ENCODE measurements around the gene PRUNE1.

DNA sequence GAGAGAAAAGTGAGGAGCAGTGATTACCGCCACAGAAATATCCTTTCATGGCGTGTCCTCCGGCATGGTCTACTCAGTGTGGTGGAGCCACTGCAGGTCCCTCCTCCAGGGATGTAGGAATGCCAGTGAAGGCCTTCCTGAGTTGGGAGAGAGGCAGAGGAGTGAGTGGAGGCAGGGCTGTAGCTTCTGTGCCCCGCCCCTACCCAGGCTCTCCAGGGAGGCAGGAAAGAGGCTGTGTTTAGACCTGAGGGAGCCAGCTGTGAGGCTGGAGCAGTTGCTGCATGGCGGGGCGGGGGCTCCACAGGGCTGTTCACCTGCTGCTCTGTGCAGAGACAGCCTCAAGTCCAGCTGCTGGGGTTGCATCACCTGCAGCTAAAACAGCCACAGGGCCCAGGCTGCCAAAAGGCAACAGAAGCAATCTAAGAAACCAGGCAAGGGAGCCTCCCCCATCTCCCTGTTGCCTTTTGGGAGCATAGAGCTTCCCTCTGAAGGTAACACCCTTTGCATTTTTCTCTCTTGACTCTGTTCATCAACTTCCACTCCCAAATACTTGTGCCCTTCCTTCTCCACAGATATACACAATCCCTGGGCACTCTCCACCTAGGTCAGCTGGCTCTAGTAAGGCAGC is 27.0 kb upstream of the PRUNE1 start:
- TF ChIP-seq, protein P1, sequence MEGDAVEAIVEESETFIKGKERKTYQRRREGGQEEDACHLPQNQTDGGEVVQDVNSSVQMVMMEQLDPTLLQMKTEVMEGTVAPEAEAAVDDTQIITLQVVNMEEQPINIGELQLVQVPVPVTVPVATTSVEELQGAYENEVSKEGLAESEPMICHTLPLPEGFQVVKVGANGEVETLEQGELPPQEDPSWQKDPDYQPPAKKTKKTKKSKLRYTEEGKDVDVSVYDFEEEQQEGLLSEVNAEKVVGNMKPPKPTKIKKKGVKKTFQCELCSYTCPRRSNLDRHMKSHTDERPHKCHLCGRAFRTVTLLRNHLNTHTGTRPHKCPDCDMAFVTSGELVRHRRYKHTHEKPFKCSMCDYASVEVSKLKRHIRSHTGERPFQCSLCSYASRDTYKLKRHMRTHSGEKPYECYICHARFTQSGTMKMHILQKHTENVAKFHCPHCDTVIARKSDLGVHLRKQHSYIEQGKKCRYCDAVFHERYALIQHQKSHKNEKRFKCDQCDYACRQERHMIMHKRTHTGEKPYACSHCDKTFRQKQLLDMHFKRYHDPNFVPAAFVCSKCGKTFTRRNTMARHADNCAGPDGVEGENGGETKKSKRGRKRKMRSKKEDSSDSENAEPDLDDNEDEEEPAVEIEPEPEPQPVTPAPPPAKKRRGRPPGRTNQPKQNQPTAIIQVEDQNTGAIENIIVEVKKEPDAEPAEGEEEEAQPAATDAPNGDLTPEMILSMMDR (IDR thresholded peaks at IDR 0.05; ENCODE audit: low read depth, low read length): no peak
- no peak for TF ChIP-seq EZH2phosphoT487 (IDR thresholded peaks at IDR 0.05; ENCODE audit: low read depth)
